ENCODE measurements around the gene HPN.

GRCh38 chr19:35109395-35110112, 68.0 kb downstream of the HPN start:
- TF ChIP-seq CTCF (IDR thresholded peaks at IDR 0.05) (no peak), EZH2phosphoT487 (IDR thresholded peaks at IDR 0.05) (no peak)

Data from neural progenitor cell (in vitro differentiated cells).